ENCODE results near the gene MTFR1L.

Gene MTFR1L

GRCh38 chr1:25819491-25820246, at the start of gene MTFR1L:
TSS of gene MTFR1L (plus strand) at chr1:25819954. CDS start at chr1:25823105, 3,151 bp downstream.
- DNase-seq: peak; percentile 92

GRCh38 chr1:25770541-25771220, 49.1 kb upstream of the MTFR1L start:
- DNase-seq: no peak

GRCh38 chr1:25771221-25772114, 48.3 kb upstream of the MTFR1L start:
- DNase-seq: peak; percentile 11

- no peak for DNase-seq
Measured at GRCh38 chr1:25772164-25772563, 47.6 kb upstream of the MTFR1L start.

- no peak for DNase-seq
Measured at GRCh38 chr1:25772692-25773245, 47.0 kb upstream of the MTFR1L start.

- no peak for DNase-seq
Measured at GRCh38 chr1:25773441-25774125, 46.2 kb upstream of the MTFR1L start.

GRCh38 chr1:25774206-25774803, 45.4 kb upstream of the MTFR1L start:
- no peak for DNase-seq

GRCh38 chr1:25774921-25775771, 44.6 kb upstream of the MTFR1L start:
- DNase-seq: peak; percentile 85

GRCh38 chr1:25779388-25779787, 40.4 kb upstream of the MTFR1L start:
- DNase-seq: no peak

- DNase-seq: no peak
Measured at GRCh38 chr1:25779894-25780293, 39.9 kb upstream of the MTFR1L start.

- no peak for DNase-seq
Measured at GRCh38 chr1:25780318-25781129, 39.2 kb upstream of the MTFR1L start.

GRCh38 chr1:25781130-25781433, 38.7 kb upstream of the MTFR1L start:
- no peak for DNase-seq

- no peak for DNase-seq
Measured at GRCh38 chr1:25782608-25783201, 37.0 kb upstream of the MTFR1L start.

GRCh38 chr1:25784575-25785051, 35.1 kb upstream of the MTFR1L start:
- no peak for DNase-seq

GRCh38 chr1:25785333-25786067, 34.3 kb upstream of the MTFR1L start:
- no peak for DNase-seq

GRCh38 chr1:25786887-25787759, 32.6 kb upstream of the MTFR1L start:
- no peak for DNase-seq

- DNase-seq: no peak
Measured at GRCh38 chr1:25787760-25788166, 32.0 kb upstream of the MTFR1L start.

GRCh38 chr1:25790472-25790871, 29.3 kb upstream of the MTFR1L start:
- DNase-seq: no peak
